ENCODE data around the gene FNDC5. TPM values are rescaled to one million over a fixed set of nuclear protein-coding genes. Genes with fewer than 3 reads are reported as not detected.
A peak's percentile ranks its signal among the peaks of the same experiment; 100 is the strongest.

Gene FNDC5
- total RNA-seq, 1 experiment from 2014 or later = 4.5 TPM

GRCh38 chr1:32892368-32893197 lies 21.9 kb upstream of the FNDC5 start:
- Histone ChIP-seq H2BK15ac (ENCODE audit: low read depth, low read length) (no peak overlapping the region), H3K79me1 (ENCODE audit: insufficient read depth, low read depth, low read length, poor library complexity, severe bottlenecking) (no peaks in the 10 kb centered on the region), H2BK5ac (ENCODE audit: insufficient read length, low read length) (no peak overlapping the region), H3K9ac (ENCODE audit: extremely low read depth, insufficient read length, low read length) (no peak overlapping the region), H3T11ph (ENCODE audit: low read length) (no peak overlapping the region), H4K20me1 (ENCODE audit: control insufficient read depth, insufficient read depth, insufficient read length) (peaks cover 3% of the 10 kb centered on the region), H3K23me2 (ENCODE audit: insufficient read length, low read depth, low read length, poor library complexity, severe bottlenecking) (no peaks in the 10 kb centered on the region), H3K4me2 (ENCODE audit: insufficient read depth, insufficient read length, low read length) (peak overlapping the region; percentile 53), H3K27me3 (ENCODE audit: insufficient read depth, low read length) (no peaks in the 10 kb centered on the region; the same call in 1 of the 2 replicates), H4K91ac (ENCODE audit: insufficient read length, low read depth, low read length) (no peak overlapping the region), H3K56ac (ENCODE audit: insufficient read length, low read depth, low read length) (no peak overlapping the region), H4K8ac (replicated peaks; ENCODE audit: insufficient read length, low read depth, low read length) (no peak overlapping the region), H2AK5ac (ENCODE audit: insufficient read length, low read length) (no peak overlapping the region), H3K4ac (ENCODE audit: low read depth, low read length) (no peak overlapping the region), H3K23ac (ENCODE audit: insufficient read length, low read depth, low read length) (no peak overlapping the region), H3K14ac (ENCODE audit: insufficient read depth, low read length) (no peak overlapping the region), H2BK120ac (ENCODE audit: low read depth, low read length, poor library complexity, severe bottlenecking) (no peak overlapping the region), H3K4me1 (ENCODE audit: insufficient read depth, low read length) (no peaks in the 10 kb centered on the region), H3K9me3 (ENCODE audit: control insufficient read depth, low read depth, low read length) (no peaks in the 10 kb centered on the region), H4K5ac (ENCODE audit: insufficient read length, low read depth, low read length) (no peak overlapping the region), H3K18ac (ENCODE audit: insufficient read length, low read depth, low read length) (no peak overlapping the region), H2BK12ac (ENCODE audit: insufficient read length, low read depth, low read length) (no peak overlapping the region), H2AFZ (ENCODE audit: low read length) (no peak overlapping the region), H3K79me2 (ENCODE audit: insufficient read depth, low read length) (no peaks in the 10 kb centered on the region), H2BK20ac (ENCODE audit: low read depth, low read length, poor library complexity, severe bottlenecking) (no peak overlapping the region), H3K27ac (ENCODE audit: insufficient read length, low read depth, low read length) (no peak overlapping the region)
- Mint-ChIP-seq H3K9me3 (peaks cover 5 to 8% of the 10 kb centered on the region in 2 experiments; a peak in 4 of 5 replicates), H3K36me3 (ENCODE audit: insufficient read depth in 1 of 3, low read depth in 3 of 3) (peaks cover 0 to 9% (median 0%) of the 10 kb centered on the region in 3 experiments; a peak in 1 of 7 replicates), H3K4me3 (peak overlapping the region; percentile 69 to 88), H3K27me3 (ENCODE audit: low read depth) (peaks cover 74% of the 10 kb centered on the region), H3K4me1 (peaks cover 9 to 23% of the 10 kb centered on the region in 2 experiments; a peak in 3 of 4 replicates), H3K27ac (no peak overlapping the region)
- no CpG with 5 or more reads among the region's 49 CpGs for WGBS (ENCODE audit: extremely low coverage, insufficient read length, low lambda C conversion rate)
- DNase-seq = peak; percentile 90
- TF ChIP-seq CTCF (conservative IDR thresholded peaks at IDR 0.05) = peak; percentile 100
